ACHN (cell line): ENCODE measurements around the gene FYB2.

Experiments
- DNase-seq: peaks from one replicate; pipeline ENCODE4 v3.0.0-alpha.2; 2015
- in situ Hi-C: cut with HindIII; loops from 2 replicates; pipeline ENCODE4 v1.10.0; 2017; ENCODE audit warnings: low sequenced_read_pairs, low pct_ligation_motif_present, low pct_unique_long_range_greater_than_20kb

FYB2 gene, protein sequence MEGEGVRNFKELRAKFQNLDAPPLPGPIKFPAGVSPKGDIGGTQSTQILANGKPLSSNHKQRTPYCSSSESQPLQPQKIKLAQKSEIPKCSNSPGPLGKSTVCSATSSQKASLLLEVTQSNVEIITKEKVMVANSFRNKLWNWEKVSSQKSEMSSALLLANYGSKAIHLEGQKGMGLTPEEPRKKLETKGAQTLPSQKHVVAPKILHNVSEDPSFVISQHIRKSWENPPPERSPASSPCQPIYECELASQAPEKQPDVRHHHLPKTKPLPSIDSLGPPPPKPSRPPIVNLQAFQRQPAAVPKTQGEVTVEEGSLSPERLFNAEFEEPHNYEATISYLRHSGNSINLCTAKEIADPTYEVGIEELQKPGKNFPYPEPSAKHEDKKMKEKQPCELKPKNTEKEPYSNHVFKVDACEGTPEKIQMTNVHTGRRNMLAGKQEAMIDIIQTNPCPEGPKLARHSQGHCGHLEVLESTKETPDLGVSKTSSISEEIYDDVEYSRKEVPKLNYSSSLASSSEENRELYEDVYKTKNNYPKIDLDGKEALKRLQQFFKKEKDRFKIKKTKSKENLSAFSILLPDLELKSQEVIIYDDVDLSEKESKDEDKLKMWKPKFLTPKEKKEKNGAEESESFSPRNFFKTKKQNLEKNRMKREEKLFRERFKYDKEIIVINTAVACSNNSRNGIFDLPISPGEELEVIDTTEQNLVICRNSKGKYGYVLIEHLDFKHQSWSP

DNA sequence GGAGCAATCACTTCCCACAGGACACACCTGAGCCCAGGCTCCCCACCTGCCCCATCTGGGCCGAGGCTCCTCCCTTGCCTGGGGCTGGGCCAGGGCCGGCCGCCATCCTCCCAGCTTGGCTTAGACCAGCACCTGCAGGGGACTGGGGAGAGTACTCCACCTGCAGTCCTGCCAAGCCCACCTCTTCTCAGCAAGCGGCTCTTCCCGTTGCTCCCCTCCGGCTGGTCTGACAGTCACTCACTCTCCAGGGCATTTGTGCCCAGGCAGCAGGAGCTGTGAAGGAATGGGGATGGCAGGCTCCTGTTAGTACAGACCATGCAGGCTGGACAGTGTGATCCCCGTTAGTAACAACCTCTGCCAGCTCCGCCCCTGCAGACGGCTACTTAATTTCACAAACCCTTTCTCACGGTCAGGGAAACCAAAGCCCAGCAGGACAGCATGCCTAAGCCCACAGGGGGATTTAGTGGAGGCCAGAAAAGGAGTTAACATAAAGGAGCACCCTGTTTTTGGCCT, at the start of gene FYB2:
Gene FYB2 (minus strand): TSS at position 18 of the 513 bp plus-strand sequence. CDS start 114 bp downstream, outside the sequence.
- no peak for DNase-seq
- in situ Hi-C loops = no loop called here

DNA sequence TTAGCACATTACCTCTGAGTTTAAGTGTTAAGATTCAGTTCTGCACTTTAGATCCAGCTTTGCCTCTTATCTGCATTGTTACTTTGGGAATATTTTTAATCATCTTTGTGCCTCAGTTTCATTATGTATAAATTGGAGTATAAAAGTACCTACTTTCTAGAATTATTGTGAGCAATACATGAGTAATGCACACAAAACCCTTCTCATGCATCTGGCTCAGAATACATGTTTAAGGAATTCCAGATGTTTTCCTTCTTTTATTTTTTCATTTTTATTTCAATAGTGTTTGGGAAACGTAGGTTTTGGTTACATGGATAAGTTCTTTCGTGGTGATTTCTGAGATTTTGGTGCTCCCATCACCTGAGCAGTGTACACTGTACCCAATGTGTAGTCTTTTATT, 49.6 kb upstream of the FYB2 start:
- in situ Hi-C loops = no loop called here

DNA sequence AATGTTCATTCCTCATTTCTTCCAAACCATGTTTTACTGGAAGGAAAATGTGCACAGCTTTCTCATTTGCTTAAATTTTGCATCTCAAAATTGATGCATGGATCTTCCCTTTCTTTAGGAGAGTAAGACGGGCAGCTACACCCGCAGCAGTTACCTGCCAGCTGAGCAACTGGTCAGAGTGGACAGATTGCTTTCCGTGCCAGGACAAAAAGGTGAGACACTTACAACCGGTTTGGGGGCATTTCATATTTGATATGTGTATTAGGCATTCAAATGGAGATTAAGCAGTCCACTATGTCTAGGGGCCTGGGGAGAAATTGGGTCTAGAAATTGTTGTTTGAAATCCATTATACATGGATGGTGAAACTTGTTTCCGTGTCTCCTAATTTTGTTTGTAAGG, 48.3 kb upstream of the FYB2 start:
- in situ Hi-C loops = no loop called here

More for the DNA sequence above, 49.6 kb upstream of the FYB2 start:
- no peak for DNase-seq

DNA sequence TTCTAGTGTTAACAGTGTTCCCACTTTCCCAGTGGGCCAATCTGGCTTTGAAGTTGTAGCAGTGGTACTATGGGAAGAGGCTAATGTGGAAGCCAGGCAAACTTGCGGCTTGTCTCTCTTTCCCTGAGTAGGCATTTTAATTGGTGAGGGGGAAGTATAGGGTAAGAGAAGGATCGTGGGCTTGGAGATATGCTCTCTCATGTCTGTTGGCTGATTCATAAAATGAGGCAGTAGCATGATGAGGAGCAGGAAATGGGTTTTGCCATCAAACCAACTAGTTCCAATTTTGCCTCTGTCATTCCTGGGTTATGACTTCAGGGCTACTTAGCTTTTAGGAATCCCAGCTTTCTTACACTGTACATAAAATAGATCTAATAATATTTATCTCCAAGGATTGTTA, 47.5 kb upstream of the FYB2 start:
- in situ Hi-C loops = no loop called here
- DNase-seq = no peak

More for the DNA sequence above, 48.3 kb upstream of the FYB2 start:
- no peak for DNase-seq

DNA sequence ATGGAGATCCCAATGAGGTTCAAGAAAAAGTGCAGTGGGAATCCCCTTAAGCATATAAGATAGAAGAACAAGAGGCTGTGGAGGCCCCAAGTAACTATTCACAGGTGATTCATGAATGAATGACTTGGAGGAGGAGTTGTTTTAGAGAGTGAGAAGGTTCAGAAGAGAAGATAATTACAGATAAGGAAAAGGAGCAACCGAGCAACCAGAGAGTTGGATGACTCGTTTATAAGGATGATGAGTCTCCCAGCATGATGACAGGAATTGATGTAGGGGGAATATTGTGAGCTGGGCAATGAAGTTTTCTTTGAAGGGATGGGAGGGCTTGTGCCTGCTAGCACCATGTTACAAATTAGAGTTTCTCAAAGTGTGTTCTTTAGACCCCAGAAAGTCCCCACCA, 45.2 kb upstream of the FYB2 start:
- in situ Hi-C loops = no loop called here
- no peak for DNase-seq

DNA sequence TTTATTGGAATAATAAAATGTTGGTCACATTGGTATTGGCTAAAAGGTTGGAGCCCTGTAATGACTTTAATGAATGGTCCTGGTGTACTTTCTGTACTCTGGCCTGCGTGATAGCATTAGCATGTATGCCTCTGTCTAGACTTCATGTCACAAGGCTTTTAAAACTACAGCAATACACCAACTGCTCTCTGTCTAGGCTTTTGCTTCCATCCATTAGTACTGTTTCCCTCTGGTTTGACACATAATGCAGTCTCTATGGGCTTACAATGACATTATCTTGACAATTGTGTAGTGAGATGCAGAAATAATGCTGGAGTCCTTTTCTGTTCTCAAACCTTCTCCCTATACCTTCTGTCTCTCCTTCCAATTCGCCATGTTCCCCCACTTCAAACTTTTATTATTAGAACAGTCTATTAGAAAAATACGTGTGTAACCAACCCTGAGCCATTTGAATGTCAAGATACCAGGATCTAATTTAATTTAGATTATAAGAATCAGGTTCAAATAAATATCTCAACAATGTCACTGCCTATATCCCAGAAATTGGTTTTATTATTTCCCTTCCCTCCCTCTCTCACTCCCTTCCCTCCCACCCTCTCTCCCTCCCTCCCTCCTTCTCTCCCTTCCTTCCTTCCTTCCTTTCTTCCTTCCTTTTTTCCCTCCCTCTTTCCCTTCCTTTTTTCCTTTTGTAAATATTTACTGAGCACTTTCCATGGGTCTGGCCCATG, 44.2 kb upstream of the FYB2 start:
- in situ Hi-C loops = no loop called here

DNA sequence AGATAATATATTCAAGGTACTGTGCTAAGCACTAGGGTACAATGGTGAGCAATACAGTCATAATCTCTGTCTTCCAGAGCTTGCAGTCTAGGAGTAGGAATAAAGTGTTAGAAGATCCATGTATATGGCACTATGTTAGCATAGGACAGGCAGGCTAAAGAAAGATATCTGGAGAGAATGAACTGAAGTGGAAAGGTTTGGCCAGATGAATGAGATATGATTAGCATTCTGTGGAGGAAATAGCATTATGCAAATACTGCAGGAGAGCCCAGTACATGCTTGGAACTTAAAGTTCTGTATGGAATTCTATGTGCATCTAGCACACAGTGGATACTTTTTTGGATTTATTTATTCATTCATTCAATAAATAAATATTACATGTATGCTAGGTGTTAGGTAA, 40.1 kb upstream of the FYB2 start:
- in situ Hi-C loops = no loop called here
- DNase-seq = no peak

More for the DNA sequence above, 44.2 kb upstream of the FYB2 start:
- DNase-seq = no peak

DNA sequence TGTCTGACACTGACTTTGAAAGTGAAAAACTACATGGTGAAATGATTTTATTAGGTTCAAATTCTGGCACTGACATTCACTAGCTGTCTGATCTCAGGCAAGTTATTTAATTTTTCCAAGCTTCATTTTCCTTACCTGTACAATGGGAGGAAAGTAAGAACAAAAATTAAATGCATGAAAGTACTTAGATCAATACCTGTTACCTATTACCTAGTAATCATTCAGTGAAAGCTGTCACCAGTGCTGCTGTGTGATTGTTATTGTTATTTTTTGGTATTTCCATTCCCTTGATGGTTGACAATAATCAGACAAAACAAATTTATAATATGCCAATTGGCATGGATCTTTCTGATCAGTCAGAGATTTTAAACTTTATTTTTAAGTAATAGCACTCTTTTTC, 37.0 kb upstream of the FYB2 start:
- in situ Hi-C loops = no loop called here
- DNase-seq = no peak

DNA sequence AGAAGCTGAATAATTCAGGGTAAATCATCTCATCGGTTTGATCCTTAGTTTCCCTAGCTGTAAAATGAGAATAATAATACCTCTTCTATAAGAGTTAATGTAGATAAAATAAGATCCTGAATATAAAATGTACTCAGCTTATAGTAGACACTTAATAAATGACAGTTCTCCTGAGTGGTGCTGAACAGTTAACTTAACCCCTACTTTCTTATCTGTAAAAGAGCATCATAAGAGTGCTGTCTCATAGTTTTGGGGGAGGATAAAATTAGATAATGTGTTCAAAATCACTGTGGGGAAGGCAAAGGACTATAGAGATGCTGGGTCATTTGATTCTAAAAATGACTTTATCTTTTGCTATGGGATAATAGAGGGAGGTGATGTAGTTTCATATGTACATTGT, 36.0 kb upstream of the FYB2 start:
- in situ Hi-C loops = no loop called here
- DNase-seq = no peak

DNA sequence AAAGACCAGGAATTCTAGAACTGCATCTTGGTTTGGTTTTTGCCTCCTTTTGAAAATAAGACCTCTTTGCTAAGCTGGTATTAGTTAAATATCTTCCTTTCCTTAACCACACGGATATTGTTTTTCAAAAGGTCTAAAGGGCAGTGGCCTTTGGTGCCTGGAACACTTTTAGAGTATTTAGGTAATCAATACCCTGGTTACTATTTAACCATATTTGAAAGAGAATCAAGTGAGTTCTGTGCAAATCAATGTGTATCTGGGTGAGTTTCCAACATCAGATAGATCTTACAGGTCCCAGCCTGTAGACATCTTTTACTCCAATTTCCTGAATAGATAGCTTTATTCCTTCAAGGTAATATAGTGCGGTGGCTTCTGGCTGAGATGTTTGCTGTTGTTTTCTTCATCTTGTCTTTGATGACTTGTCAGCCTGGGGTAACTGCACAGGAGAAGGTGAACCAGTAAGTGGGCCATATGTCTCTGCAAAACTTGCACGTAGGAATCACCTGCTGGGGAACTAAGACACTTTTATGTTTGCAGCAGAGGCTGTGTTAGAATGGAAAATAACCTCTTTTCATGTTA, 35.4 kb upstream of the FYB2 start, which contains the start of gene C8A:
Gene C8A (plus strand): TSS at position 277 of the 579 bp plus-strand sequence. CDS start 105 bp downstream, at position 382.
- in situ Hi-C loops = no loop called here
- DNase-seq = no peak

DNA sequence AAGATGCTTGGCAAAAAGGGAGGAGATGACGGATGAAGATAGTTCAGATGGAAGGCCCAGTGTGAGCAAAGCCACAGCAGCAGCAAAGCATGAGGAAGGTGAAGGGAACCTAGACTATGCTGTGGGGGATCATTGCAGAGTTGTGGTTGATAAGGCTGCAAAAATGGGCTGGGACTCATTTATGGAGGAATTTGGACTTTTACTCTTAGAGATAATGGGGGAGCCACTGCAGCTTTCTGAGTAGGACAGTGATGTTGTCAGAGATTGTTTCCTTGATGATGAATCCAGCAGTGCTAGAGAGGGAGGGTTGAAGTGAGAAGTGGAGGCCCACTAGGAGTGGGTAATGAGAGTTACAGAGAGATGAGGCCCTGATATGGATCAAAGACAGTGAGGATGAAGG, 33.3 kb upstream of the FYB2 start:
- in situ Hi-C loops = no loop called here
- DNase-seq = no peak

DNA sequence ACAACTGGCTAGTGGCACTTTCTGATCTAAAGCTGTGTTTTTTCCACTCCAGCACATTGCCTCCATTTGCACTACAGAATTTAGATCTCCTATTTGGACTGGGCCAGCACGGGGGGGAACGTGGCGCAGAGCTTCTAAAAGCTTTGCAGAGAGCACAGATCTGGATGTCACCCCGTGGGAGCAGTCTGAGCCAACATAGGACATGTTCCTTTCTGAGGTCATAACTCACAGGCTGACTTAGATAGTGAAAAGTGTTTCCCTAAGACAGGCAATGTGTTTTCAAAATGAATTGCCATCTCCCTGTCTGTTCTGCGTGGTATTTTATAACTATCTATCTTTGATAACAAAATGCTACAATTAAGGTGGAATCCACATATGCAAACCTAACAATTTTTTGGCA, 31.7 kb upstream of the FYB2 start:
- DNase-seq = no peak
- in situ Hi-C loops = no loop called here

DNA sequence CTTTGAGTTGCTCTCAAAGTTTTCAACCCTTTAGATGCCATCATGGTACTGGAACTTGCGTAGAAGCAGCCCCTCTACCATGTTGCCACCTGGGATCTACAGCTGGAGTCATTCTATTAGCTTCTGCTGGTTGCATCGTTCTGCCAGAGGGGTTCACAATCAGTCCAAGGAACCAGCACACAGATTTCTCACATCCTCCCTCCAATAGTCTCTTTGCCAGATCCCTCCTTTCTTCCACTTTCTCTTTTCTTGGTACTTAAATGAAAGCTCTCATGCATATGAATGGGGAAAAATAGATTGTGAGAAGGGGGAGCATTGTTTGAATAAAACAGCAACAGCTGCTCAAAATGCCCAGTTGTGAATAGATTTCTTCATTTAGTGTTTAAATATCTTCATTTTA, 31.2 kb upstream of the FYB2 start:
- in situ Hi-C loops = no loop called here
- no peak for DNase-seq

DNA sequence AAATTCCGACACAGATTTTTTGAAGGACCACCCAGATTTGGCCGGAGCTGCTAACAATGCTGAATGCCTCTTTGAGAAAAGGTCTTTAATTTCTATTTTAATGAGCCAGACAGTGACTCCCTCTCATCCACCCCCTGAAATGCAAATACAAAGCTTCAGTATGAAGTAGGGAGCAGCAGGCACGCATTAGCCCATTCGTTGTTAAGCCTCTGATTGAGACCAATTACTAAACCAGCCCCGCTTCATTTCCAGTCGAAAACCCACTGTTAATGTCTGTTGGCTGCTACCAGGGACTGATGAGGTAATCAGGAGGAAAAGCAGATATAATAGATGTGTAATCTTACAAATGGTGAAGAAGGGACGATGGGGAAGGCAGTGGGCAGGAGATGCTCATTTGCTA, 30.5 kb upstream of the FYB2 start:
- in situ Hi-C loops = no loop called here
- DNase-seq = no peak

DNA sequence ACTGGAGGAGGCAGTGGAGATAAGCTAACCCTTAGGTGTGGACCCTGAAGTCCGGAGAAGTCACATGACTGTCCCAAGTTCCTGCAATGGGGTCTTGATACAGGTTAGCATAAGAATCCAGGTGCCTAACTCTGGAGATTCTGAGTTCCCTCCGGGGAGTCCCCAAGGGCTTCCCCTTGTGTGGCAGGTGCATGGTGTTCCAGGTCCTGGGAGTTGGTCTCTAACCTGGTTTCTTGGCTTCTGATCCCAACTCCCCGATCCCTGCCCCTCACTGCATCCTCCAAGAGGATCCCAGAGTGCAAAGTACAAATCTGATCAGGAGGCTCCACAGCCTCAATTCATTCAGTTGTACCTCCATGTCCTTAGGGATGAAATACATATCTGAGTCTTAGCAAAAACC, 26.1 kb upstream of the FYB2 start:
- DNase-seq = no peak
- in situ Hi-C loops = no loop called here

DNA sequence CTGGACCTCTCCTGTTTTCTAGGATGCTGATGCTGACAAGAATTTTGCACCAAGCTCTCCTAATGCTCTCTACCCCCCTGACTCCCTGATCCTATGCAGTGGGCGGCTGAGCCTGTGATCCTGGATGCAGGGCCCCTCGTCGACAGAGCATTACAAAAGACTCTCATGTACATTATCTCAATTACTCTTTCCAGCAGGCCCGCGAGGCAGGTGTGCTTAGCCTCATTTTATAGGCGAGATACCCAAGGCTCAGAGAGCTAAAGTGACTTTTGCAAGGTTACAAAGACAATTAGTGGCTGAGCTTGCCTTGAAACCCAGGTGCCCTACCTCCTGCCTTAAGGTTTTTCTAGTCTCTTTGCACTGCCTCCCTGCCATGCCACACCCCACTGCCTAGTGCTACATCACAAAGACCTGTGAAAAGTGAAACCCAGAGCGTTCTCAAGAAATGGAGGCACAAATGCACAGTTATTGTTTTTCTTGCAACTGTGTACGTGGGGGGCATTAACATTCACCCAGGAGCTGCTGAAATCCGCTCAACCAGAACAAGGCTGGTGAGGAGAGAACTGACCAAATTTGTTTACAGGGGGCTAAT, 25.4 kb upstream of the FYB2 start:
- in situ Hi-C loops = no loop called here
- no peak for DNase-seq

DNA sequence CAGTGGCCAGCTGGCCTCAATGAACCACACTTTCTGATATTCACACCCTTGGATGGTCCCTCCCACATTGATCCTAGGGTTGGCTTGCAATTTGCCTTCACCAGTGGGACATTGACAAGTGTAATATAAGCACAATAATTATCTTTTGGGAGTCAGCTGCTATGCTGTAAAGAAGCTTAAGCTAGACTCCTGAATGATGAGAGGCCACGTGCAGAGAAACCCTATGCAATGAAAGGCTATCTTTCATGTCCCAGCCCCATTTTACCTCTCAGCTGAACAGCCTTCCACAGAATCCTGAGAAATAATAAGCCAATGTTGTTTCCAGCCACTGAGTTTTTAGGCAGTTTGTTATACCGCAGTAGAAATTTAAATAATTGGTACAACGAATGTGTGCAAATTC, 24.3 kb upstream of the FYB2 start:
- DNase-seq = no peak
- in situ Hi-C loops = no loop called here

DNA sequence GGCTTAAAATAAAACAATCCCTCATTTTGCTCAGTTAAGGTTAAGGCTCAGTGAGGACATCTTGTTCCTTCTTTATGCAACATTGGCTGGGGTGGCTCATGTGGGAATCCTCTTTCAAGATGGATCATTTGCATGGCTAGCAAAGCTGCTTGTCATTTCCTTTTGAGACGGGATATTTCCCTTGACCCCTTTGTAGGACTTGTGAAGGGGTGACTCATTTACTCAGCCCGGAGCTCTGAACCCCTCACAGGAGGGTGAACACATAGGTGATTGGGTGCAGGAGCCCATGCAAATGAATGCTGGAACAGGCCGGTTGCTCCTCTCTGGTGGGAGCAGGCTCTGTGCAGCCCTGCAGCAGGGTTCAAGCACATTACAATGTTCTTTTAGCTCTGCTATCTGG, 19.6 kb upstream of the FYB2 start:
- DNase-seq = no peak
- in situ Hi-C loops = no loop called here
